Activated T-cell treated with anti-CD3 and anti-CD28 coated beads for 24 hours (primary cell): ENCODE results near the gene P3H1.
"Not testable (repeated sequence)": the region's sequence is repeated elsewhere in the genome, so short reads cannot be mapped to it uniquely, and the experiment has no call there.

Experiments used
- DNase-seq: peaks from one replicate; pipeline ENCODE4 v3.0.0-alpha.2; 2020; ENCODE audit warnings: low read depth

The P3H1 gene

DNA sequence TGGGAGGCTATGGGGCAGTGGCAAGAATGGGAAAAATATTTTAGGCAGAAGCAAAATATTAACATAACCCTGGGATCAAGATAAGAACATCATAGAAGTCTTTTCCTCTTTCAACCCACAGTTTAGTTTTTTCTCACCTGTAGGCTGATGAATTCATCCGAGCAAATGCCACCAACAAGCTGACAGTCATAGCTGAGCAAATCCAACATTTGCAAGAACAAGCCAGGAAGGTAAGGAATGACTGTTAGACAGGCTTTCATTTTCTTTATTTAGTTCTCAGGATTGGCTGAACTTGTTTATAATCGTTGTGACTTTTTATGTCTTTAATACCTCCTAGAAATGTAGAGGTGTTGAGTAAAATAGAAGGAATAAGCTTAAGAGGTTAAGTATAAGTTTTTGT, 6.6 kb upstream of the P3H1 start:
- DNase-seq = no peak

DNA sequence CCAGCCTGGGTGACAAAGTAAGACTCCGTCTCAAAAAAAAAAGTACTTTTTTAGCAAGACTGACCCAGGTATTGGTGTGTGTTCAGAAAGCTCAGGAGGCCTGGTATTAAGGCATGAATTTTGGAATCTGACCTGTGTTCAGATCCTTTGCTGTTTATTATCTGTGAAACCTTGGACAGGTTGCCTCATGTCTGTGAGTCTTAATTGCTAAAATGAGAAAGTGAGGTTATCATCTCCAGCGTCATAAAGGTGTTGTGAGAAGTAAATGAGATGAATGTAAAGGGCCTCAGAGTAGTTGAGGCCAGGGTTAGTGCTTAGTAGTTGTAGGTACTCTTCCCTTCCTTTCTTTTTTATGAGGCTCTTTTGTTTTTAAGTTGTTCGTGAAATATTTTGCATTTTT, 3.0 kb upstream of the P3H1 start:
- DNase-seq = no peak

GRCh38 chr1:42768172-42768571, 1.3 kb upstream of the P3H1 start:
- no peak for DNase-seq

DNA sequence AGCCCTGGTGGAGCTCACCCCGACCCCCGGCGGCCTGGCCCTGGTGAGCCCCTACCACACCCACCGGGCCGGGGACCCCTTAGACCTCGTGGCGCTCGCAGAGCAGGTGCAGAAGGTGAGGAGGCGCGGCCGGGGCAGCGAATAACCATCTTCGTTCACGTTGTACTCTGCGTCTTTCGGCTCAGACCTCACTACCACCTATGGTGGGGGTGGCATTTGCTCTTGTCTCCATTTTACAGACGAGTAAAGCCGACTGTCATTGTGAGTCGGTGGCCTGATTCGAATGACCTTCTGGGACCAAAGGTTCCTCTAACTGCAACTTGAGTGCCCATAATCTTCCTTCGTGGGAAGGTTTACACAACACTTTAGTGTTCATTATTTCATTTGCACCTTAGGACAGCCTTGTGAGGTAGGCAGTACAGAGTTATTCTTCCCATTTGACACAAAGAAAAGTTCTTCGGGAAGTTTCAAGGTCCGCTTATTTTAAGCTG, 727 bp upstream of the P3H1 start:
- no peak for DNase-seq

- DNase-seq = peak; percentile 25
Observed at GRCh38 chr1:42765832-42766740, 742 bp downstream of the P3H1 start.

DNA sequence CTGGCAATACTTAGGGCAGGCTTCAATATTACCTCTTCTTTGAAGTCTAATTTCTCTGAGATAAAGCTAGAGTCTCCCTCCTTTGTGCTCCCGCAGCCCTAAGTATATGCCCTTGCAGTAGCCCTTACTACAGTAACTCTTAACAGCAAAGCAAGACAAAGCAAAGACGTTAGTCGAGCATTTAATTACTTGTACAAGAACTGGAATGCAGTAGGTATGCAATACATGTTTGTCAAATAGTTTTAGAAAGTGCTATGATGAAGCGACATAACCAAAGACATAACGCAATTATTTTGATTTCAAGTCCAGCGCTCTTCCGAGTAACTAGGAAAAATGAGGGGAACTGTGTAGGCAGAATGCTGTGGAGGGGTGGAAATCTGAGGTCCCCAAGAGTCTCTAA, 1.6 kb downstream of the P3H1 start:
- DNase-seq = no peak

GRCh38 chr1:42762269-42762668, 4.6 kb downstream of the P3H1 start:
- no peak for DNase-seq

DNA sequence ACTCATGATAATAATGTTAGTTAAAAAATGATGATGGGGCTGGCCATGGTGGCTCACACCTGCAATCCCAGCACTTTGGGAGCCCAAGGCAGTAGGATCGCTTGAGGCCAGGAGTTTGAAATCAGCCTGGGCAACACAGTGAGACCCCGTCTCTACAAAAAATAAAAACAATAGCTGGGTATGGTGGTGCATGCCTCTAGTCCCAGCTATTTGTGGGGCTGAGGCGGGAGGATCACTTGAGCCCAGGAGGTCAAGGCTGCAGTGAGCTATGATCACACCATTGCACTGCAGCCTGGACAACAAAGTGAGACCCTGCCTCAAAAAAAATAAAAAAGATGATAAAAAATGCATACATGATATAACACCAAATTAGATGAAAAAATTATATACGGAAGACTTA, 5.3 kb downstream of the P3H1 start:
- DNase-seq = no peak

DNA sequence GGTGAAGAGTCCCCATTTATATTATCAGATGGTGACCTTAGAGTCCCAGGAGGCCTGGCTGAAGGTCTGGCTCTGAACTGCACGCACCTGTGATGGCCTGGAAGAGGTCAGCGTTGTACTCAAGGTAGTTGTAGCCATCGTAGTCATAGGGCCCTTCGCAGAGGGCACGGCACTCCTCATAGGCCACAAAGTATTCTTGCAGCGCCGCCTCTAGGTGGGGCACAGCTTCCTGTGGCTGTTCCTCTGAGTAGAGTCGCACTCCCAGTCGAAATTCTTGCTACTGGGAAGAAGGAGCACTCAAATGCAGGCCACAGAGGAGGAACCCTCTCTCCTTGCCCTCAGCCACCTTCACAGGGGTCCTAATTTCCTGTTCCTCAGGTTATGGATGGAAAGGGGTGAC, 7.7 kb downstream of the P3H1 start:
- no peak for DNase-seq

- no peak for DNase-seq
Observed at GRCh38 chr1:42758641-42759040, 8.2 kb downstream of the P3H1 start.

GRCh38 chr1:42757892-42758275, 8.9 kb downstream of the P3H1 start:
- no peak for DNase-seq

GRCh38 chr1:42756956-42757891, 9.6 kb downstream of the P3H1 start:
- DNase-seq = no peak

- no peak for DNase-seq
Observed at GRCh38 chr1:42753070-42753469, 13.8 kb downstream of the P3H1 start.

GRCh38 chr1:42752284-42752683, 14.5 kb downstream of the P3H1 start:
- no peak for DNase-seq

DNA sequence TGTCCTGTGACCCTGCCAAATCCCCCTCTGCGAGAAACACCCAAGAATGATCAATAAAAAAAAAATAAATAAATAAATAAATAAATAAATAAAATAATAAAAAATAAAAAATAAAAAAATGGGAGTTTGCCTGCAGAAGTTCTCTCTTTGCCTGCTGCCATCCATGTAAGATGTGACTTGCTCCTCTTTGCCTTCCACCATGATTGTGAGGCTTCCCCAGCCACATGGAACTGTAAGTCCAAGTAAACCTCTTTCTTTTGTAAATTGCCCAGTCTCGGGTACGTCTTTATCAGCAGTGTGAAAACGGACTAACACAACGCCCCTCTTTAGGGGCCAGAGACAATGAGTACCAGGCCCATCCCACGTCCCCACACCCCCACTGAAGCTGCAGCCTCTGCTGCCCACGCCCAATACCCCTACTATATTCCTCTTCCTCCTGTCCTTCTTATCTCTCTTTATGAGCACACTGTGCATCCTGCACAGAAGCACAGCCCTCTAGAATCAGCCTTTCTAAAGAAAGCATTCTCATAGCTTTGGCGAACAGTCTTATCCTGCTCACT, 15.2 kb downstream of the P3H1 start:
- not testable (repeated sequence) for DNase-seq

DNA sequence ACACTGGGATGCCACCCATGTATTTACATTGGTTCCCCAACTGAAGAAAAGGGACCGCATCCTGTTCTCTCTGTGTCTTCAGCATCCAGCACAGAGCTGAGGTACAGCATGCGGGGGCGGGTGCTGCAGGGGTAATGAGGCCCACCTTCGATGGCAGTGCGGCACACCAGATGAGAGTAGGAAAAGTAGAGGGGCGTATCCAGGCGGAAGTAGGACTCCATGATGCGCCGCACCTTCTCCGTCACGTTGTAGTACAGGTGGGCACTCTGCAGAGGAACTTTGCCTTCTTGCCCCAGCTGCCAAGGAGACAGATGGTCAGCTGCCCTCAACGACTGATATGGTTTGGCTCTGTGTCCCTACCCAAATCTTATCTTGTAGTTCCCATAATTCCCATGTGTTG, 16.8 kb downstream of the P3H1 start:
- DNase-seq = no peak

DNA sequence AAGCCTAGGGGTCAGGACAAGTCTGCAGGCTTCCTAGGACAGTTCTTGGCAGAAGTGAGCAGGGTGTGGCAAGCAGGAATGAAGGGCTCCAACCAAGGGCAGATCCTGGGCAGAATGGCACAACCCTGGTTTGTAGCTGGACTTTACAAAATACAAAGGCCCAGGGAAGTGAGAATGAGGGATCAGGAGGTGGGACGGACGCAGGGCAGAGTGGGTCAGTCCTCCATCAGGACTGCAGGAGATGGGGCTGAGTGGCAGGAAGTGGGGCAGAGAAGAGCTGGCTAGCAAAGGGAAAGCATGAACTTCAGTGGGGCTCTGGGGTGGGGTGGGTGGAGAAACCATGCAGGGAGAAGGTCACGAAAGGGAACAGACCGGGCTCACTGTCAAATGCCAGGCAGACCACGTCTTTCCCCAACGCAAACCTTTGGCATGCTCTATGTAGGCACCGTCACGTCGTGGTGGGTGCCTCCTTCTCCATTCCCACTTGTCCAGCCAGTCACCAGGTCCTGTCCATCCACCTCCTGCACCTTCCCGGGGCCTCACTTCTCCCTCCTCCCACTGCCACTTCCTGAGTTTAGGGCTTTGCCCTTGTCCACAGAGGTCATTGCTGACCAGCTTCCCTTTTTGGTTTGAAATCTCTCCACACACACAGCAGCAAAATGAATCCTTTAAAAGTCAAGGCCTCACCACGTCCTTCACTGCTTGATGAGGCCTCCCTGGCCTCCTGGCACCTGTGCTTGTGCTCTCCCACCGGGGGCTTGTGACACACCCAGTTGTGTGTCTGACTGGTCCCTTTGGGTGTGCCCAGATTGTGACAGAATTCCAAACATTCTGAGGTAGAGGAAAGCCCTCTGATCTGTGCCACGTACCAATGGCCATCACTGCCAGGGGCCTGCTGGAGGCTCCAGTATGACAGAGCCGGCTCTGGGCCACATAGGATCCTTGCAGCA, 18.1 kb downstream of the P3H1 start:
- DNase-seq = no peak

- DNase-seq = no peak
Observed at GRCh38 chr1:42748021-42748420, 18.8 kb downstream of the P3H1 start.

DNA sequence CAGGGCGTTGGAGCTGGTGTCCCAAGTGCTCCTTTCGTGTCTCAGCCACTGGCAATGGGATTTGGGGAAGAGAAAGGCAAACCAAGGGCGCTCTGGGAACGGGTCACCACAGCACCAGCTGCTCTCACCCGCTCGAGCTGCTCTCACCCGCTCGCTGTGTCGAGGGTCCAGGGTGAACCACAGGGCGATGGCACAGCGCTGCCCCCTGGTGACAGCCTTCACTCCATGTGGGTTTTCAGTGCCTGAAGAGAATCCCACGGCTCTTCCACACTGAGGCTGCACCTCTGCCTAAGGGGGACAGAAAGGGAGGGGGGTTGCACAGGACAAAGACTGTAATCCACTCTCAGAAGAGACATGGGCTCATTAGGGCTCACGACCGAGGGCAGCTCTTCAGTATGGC, 19.7 kb downstream of the P3H1 start:
- no peak for DNase-seq

- DNase-seq = no peak
Observed at GRCh38 chr1:42746436-42747105, 20.3 kb downstream of the P3H1 start.

GRCh38 chr1:42745851-42746250, 21.0 kb downstream of the P3H1 start:
- no peak for DNase-seq
